Peyer's patch (tissue), 4 donors: ENCODE results near the gene BBS12.

Source experiments
- CTCF ChIP-seq, 6 experiments: fragments of 450-650 bp in 4 of 6; fragments of 200-600 bp in 2 of 6; sonication (generic) in 1 of 6; IDR thresholded peaks; one replicate each; pipeline ENCODE4 v1.5.1; 2017 to 2019; ENCODE audit warnings: antibody characterized with exemption in 6 of 6, mild to moderate bottlenecking in 3 of 6, moderate library complexity in 1 of 6
- POLR2A ChIP-seq, 2 donors: fragments of 450-650 bp; IDR thresholded peaks; one replicate each; pipeline ENCODE4 v1.5.1; 2017; ENCODE audit warnings: antibody characterized with exemption in 2 of 2, mild to moderate bottlenecking in 2 of 2, moderate library complexity in 2 of 2

GRCh38 chr4:122712782-122713181, 19.7 kb upstream of the BBS12 start:
- TF ChIP-seq CTCF (IDR thresholded peaks at IDR 0.05) (no peak), POLR2A (IDR thresholded peaks at IDR 0.05) (no peak)
